Stimulated activated CD8-positive, alpha-beta memory T cell treated with anti-CD3 and anti-CD28 coated beads, Interleukin-7, amount 100 ng/mL, for 1 hour (primary cell): ENCODE results near the gene DNMT3A.

Experiments
- DNase-seq, 2 donors: peaks; one replicate each; pipeline ENCODE4 v3.0.0-alpha.2; 2020; ENCODE audit warnings: low read depth in 2 of 2

DNMT3A gene

DNA sequence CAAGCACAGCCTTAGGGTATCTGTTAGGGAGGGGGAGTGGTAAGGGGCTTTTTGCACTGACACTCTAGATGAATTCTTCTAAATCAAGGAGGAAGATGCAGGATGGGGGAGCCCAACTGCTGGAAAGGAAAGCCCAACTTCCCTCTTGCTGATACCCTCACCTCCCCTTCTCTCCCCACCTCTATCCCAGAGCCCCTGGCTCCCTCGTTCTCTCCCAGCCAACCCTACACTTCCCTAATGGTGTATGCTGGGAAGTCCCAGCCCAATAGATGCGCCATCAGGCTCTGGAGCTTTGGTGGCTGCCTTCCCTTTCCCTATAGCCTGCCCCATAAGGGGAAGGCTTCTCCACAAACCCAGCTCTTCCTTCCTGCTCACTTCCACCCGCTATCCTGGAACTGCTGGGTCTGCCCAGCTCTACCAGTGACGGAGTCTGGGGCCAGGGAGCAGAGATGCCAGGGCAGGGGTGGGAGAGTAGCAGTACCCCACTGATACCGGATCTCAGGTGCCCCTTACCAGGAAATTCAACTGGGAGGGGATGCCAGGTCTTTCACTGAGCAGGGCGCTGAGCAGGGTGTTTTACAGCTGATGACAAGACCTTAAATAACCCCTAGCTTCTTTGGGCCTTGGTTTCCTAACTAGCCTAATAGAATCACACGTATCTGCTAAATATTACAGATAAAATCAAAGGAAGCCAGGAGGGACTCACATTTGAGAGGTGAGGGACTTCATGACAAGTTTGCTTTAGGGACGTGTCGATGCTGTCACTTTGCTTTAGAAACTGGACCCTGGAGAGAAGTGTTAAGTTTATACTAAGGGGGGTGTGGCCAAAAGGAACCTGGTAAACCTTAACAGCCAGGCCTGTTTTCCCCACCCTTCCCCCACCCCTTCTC is 82.6 kb downstream of the DNMT3A start:
- no peak for DNase-seq

- DNase-seq: no peak
These were observed 83.5 kb downstream of the DNMT3A start for GRCh38 chr2:25257931-25258846.

DNA sequence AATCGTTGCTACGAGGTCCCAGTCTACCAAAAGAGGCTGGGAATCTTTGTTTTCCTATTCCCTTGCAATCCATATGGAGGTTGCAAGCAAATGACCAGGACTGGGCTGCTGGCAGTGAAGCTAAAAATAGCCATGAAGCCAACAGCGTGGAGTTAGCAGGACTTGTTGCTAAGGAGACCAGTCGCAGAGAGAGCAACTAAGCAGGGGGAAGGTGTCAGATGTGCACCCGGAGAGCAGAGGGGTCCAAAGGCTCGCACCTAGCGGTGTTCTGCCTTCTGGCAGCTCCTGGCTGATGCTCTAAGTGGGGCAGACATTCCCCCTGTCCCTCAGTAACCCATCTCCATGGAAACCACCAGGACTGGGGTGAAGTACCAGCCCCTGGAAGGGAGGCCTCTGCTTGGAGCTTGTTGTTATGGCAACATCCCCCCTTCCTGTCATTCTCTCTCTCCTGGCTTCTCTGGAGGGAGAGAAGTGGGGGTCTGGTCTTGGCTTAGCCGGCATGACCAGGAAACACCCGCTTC is 84.6 kb downstream of the DNMT3A start:
- no peak for DNase-seq

DNA sequence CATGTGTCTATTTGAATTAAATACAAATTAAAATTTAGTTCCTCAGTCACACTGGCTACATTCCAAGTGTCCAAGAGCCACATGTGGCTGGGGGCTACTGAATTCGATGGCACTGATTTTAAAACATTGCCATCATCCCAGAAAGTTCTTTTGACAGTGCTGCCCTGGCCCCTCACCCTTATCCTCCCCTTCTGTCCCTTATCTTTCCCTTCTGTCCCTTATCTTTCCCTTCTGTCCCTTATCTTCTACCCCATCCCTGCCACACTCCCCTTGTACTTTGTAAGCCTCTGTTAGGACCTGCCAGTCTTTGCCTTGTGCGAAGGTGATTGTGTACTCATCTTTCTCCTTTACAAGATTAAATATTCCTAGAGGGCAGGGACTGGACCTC is 85.2 kb downstream of the DNMT3A start:
- no peak for DNase-seq

DNA sequence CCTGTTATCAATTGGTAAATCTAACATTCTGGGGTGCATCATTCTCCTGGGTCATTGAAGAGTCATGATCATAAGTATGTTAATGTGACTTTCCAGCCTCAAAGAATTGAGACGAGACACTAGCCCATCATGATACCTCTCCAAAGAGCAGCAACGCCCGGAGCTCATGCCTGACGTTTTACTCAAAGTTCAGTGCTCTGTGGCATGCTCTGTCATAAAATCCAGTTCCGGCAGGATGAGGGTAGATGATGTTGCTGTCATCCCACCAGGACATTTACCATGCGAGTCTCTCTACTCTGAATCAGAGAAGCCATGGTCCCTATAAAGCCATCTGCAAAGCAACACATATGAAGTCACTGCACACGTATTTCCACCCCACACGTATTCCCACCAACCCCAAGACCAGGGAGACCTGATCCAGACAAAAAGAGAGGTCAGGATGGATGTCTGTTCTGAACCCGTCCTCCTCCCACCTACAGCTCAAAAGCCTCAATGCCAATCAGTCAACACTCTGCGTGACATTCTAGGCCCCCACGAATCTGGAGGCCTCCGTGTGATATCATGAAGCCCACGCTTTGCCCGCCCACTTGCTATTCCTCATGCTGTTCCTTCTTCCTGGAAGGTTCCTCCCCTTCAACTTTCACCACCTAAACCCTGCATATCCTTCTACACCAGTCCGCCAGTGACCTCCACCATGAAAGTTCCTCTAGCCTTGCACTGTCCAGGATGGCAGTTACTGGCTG is 85.8 kb downstream of the DNMT3A start:
- DNase-seq: no peak

DNA sequence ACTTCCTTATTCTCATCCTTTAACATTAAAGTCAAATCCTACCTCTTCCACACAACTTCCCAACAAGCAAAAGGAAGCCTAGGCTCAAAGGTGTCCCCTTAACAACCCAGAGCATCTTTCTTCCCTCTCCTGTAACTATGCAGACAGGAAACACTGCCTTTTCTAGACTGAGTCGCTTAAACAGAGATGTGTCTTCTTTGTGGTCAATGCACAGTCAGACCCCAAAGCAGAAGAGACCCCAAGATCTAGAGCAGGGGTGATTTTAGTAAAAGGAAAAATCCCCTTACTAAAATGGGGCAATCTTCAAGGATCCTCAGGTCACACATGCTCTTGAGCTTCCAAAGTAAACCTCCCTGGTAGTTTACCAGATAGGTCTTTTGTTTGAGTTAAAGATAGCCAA is 86.8 kb downstream of the DNMT3A start:
- DNase-seq: no peak

GRCh38 chr2:25253153-25253626 is 88.5 kb downstream of the DNMT3A start:
- DNase-seq: no peak

- DNase-seq: peak in 1 of 2 donors; percentile 27
These were observed 89.2 kb downstream of the DNMT3A start for GRCh38 chr2:25252291-25253152.

GRCh38 chr2:25251422-25252273 is 90.1 kb downstream of the DNMT3A start:
- no peak for DNase-seq

DNA sequence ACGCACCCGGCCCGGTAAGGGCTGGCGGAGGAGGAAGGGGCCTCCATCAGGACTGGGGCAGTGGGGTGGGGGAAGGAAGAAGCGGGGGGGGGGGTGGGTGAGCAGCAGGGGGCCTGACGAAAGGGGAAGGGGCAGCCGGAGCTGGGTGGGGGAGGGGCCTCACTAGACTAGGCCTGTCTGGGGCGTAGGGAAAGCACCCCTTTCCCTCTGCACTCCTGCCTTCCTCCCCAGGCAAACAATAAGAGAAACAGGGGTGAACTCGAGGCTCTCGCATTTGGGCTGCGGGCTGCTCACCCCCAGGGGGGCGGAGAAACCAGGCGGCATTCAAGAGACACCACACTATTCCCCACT is 90.7 kb downstream of the DNMT3A start:
- no peak for DNase-seq

DNA sequence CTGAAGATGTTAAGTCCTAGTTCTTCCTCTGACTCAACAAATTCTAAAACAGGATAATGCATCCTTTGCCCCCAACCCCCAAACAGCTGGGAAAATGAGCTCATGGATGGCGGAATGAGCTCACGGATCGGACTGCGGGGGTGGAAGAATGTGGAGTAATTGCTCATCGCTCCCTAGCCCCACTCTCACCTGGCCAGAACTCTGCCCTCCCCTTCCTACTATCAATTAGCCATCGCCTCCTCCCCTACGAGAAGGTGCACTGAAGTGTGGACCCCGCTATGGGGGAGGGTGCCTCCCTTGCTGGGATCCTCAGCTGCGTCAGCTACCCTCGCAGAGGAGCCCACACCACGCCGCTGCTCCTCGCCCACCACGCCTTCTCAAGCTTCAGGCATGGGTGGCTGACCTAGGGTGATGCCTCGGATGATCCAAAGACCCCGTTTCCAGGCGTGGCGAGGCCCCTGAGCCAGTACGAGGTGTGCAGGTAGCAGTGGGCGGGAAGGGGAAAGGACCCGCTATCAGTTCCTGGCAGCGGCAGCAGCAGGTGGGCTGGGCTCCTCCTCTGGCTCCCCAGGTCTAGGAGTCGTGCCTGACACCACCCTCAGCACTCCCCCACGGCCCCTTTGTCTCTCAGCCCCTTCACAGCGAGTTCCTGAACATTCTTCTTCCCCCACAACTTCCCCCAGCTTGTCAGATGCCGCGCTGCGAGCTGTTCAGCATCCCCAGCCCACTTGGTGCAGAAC is 91.2 kb downstream of the DNMT3A start:
- no peak for DNase-seq

GRCh38 chr2:25249785-25250184 is 91.9 kb downstream of the DNMT3A start:
- no peak for DNase-seq

DNA sequence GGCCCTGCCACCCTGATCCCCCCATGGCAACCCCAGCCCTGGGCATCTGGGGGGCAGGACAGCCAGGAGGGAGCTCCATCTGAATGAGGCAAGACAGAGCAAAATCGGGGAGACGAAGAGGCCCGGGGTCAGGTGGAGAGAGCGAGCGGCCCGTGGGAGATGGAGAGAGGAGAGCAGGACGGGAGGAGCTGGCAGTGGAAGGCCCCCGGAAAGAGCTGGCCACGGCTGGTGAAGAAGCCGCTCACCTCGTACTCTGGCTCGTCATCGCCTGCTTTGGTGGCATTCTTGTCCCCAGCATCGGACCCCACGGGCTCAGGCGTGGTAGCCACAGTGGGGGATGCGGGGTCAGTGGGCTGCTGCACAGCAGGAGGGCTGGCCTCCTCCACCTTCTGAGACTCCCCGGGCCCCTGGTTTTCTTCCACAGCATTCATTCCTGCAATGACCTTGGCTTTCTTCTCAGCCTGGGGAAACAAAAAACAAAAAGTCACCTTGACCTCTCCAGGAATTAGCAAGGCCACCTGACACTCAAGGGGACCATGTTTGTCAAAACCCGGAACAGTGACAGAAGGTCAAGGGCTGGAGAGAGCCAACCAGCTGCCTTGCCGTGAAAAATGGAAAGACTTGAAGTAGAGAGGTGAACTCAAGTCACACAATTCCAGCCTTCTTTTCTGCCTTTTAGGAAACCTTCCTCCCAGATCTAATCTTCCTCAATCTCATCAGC is 93.8 kb downstream of the DNMT3A start:
- no peak for DNase-seq

DNA sequence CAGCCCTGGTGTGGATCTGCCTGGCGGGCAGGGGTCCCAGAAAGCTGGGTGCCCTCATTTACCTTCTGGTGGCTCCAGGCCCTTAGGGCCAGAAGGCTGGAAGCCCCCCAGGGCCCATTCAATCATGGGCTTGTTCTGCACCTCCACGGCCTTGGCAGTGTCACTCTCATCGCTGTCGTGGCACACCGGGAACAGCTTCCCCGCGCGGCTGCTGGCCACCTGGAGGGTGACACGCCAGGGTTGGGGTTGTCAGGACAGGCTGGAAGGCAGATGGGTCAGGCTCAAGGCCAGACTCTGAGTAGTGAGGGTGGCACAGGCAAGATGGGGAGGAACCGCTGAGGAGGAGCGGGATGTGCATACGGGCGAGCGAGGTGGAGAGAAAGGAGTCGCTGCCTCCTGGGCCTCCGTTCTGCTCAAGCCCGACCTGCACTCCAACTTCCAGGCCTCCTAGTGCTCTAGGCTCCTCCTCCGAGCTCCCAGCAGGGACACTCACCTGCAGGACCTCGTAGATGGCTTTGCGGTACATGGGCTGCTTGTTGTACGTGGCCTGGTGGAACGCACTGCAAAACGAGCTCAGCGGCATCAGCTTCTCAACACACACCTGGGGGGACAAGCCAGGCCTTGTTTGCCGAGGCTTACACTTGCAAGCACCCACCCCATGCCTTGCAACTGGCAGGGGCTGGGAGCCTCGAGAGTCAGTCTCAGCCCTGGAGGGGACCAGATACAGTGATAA is 95.0 kb downstream of the DNMT3A start:
- no peak for DNase-seq

DNA sequence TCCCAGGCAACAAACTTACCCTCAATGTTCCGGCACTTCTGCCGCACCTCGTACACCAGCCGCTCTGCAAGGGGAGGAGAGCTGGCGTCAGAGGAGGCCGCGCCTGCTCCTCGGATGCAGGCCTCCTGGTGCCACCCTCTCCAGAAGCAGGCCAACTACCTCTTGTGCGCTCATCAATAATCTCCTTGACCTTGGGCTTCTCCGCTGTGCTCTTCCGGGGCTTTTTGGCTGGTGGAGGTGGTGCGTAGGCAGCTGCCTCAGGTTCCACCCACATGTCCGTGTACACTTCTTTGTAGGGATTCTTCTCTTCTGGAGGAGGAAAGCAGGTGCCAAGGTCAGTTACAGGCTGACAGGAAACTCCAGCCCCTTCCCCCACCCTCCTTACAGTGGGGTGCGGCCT is 95.7 kb downstream of the DNMT3A start:
- no peak for DNase-seq

GRCh38 chr2:25245141-25245540 is 96.6 kb downstream of the DNMT3A start:
- DNase-seq: no peak

DNA sequence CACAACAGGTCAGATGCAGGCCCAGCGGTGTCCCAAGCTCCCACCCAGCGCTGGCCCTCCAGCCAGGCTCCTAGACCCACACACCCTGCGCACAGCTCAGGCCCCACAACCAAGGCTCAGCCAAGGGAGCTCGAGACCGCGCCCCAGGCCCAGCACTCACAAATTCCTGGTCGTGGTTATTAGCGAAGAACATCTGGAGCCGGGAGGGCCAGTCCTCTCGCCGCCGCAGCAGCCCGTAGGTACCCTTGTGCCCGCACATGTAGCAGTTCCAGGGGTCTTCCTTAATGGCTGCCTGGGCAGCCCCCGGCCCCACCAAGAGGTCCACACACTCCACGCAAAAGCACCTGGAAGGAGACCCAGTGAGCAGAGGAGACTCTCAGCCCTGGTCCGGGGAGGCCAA is 97.7 kb downstream of the DNMT3A start:
- DNase-seq: no peak

GRCh38 chr2:25241452-25241851 is 100.3 kb downstream of the DNMT3A start:
- no peak for DNase-seq
